ENCODE measurements around the gene MAPKAPK3. TPM values are rescaled to one million over a fixed set of nuclear protein-coding genes. Genes with fewer than 3 reads are reported as not detected.
A peak's percentile ranks its signal among the peaks of the same experiment; 100 is the strongest.

MAPKAPK3 gene
- total and polyA plus RNA-seq, 2 experiments from 2014 or later: 33.2 to 72.1 TPM

GRCh38 chr3:50600841-50601591 lies 15.9 kb upstream of the MAPKAPK3 start:
- H3K4me2 ChIP-seq (ENCODE audit: unreplicated experiment): peak overlapping the region; percentile 94
- H3K4me1 ChIP-seq (ENCODE audit: insufficient read depth): peaks cover 19% of the 10 kb centered on the region
- DNase-seq: peak; percentile 98
- H3K36me3 ChIP-seq (ENCODE audit: low read depth): no peaks in the 10 kb centered on the region
- no peak for TF ChIP-seq EZH2phosphoT487 (IDR thresholded peaks at IDR 0.05; ENCODE audit: insufficient read depth, low read depth)
- no peak for TF ChIP-seq EZH2 (IDR thresholded peaks at IDR 0.05; ENCODE audit: insufficient read depth, poor library complexity, severe bottlenecking)
- in situ Hi-C loops (cut with MboI): no loop called here
- H3K4me3 ChIP-seq: peak overlapping the region; percentile 57
- H3K9me3 ChIP-seq (ENCODE audit: low read depth): no peaks in the 10 kb centered on the region
- WGBS, 2 experiments (ENCODE audit: low coverage in 1 of 2, low lambda C conversion rate in 2 of 2, missing lambda C conversion rate in 2 of 2): 7% methylated on average over 14 of the region's 14 CpGs
- H3K27ac ChIP-seq: peak overlapping the region; percentile 99
- no peaks in the 10 kb centered on the region for H3K27me3 ChIP-seq (replicated peaks; ENCODE audit: insufficient read depth)
- H3F3A ChIP-seq (ENCODE audit: insufficient read depth): peaks cover 12% of the 10 kb centered on the region
- H4K20me1 ChIP-seq (ENCODE audit: insufficient read depth): no peaks in the 10 kb centered on the region
- peak overlapping the region; percentile 76 for H2AFZ ChIP-seq
- H3K9ac ChIP-seq: peak overlapping the region; percentile 96
- no peaks in the 10 kb centered on the region for H3K9me2 ChIP-seq (ENCODE audit: insufficient read depth)
- H3K79me2 ChIP-seq (ENCODE audit: insufficient read depth): no peaks in the 10 kb centered on the region

GRCh38 chr3:50602595-50603191 lies 14.3 kb upstream of the MAPKAPK3 start:
- peak overlapping the region; percentile 99 for H3K27ac ChIP-seq
- peaks cover 12% of the 10 kb centered on the region for H3F3A ChIP-seq (ENCODE audit: insufficient read depth)
- peak overlapping the region; percentile 96 for H3K9ac ChIP-seq
- H2AFZ ChIP-seq: 0 out of 2 replicates have a peak overlapping the region, but pooled peaks have one; percentile 76
- H3K4me3 ChIP-seq: no peak overlapping the region
- H3K9me3 ChIP-seq (ENCODE audit: low read depth): no peaks in the 10 kb centered on the region
- no peak for TF ChIP-seq EZH2 (IDR thresholded peaks at IDR 0.05; ENCODE audit: insufficient read depth, poor library complexity, severe bottlenecking)
- no peak for TF ChIP-seq EZH2phosphoT487 (IDR thresholded peaks at IDR 0.05; ENCODE audit: insufficient read depth, low read depth)
- H3K79me2 ChIP-seq (ENCODE audit: insufficient read depth): no peaks in the 10 kb centered on the region
- in situ Hi-C loops (cut with MboI): no loop called here
- no peak for DNase-seq
- H3K4me2 ChIP-seq (ENCODE audit: unreplicated experiment): no peak overlapping the region
- H3K9me2 ChIP-seq (ENCODE audit: insufficient read depth): no peaks in the 10 kb centered on the region
- H4K20me1 ChIP-seq (ENCODE audit: insufficient read depth): no peaks in the 10 kb centered on the region
- no peaks in the 10 kb centered on the region for H3K27me3 ChIP-seq (replicated peaks; ENCODE audit: insufficient read depth)
- H3K36me3 ChIP-seq (ENCODE audit: low read depth): no peaks in the 10 kb centered on the region
- peaks cover 19% of the 10 kb centered on the region for H3K4me1 ChIP-seq (ENCODE audit: insufficient read depth)
- 74 to 81% methylated on average over 9 of the region's 9 CpGs for WGBS, 2 experiments (ENCODE audit: low coverage in 1 of 2, low lambda C conversion rate in 2 of 2, missing lambda C conversion rate in 2 of 2)

GRCh38 chr3:50603261-50604109 lies 13.5 kb upstream of the MAPKAPK3 start:
- in situ Hi-C loops (cut with MboI): no loop called here
- no peak for DNase-seq
- no peak for TF ChIP-seq EZH2phosphoT487 (IDR thresholded peaks at IDR 0.05; ENCODE audit: insufficient read depth, low read depth)
- TF ChIP-seq EZH2 (IDR thresholded peaks at IDR 0.05; ENCODE audit: insufficient read depth, poor library complexity, severe bottlenecking): no peak
- Histone ChIP-seq H2AFZ (no peak overlapping the region), H3K36me3 (ENCODE audit: low read depth) (no peaks in the 10 kb centered on the region), H3F3A (ENCODE audit: insufficient read depth) (peaks cover 12% of the 10 kb centered on the region), H3K4me3 (no peak overlapping the region), H3K9me3 (ENCODE audit: low read depth) (no peaks in the 10 kb centered on the region), H3K27ac (no peak overlapping the region), H4K20me1 (ENCODE audit: insufficient read depth) (no peaks in the 10 kb centered on the region), H3K4me1 (ENCODE audit: insufficient read depth) (peaks cover 19% of the 10 kb centered on the region), H3K79me2 (ENCODE audit: insufficient read depth) (no peaks in the 10 kb centered on the region), H3K27me3 (replicated peaks; ENCODE audit: insufficient read depth) (no peaks in the 10 kb centered on the region), H3K4me2 (ENCODE audit: unreplicated experiment) (no peak overlapping the region), H3K9ac (no peak overlapping the region), H3K9me2 (ENCODE audit: insufficient read depth) (no peaks in the 10 kb centered on the region)
- 55 to 81% methylated on average over 3 to 4 of the region's 4 CpGs for WGBS, 2 experiments (ENCODE audit: low coverage in 1 of 2, low lambda C conversion rate in 2 of 2, missing lambda C conversion rate in 2 of 2)

GRCh38 chr3:50604110-50604621 lies 12.8 kb upstream of the MAPKAPK3 start:
- in situ Hi-C loops (cut with MboI): no loop called here
- Histone ChIP-seq H3F3A (ENCODE audit: insufficient read depth) (peaks cover 12% of the 10 kb centered on the region), H3K27ac (no peak overlapping the region), H3K79me2 (ENCODE audit: insufficient read depth) (no peaks in the 10 kb centered on the region), H3K4me2 (ENCODE audit: unreplicated experiment) (no peak overlapping the region), H3K36me3 (ENCODE audit: low read depth) (no peaks in the 10 kb centered on the region), H3K9ac (no peak overlapping the region), H3K4me1 (ENCODE audit: insufficient read depth) (peaks cover 19% of the 10 kb centered on the region), H4K20me1 (ENCODE audit: insufficient read depth) (no peaks in the 10 kb centered on the region), H3K4me3 (no peak overlapping the region), H2AFZ (no peak overlapping the region), H3K27me3 (replicated peaks; ENCODE audit: insufficient read depth) (no peaks in the 10 kb centered on the region), H3K9me2 (ENCODE audit: insufficient read depth) (no peaks in the 10 kb centered on the region), H3K9me3 (ENCODE audit: low read depth) (no peaks in the 10 kb centered on the region)
- 64 to 68% methylated on average over 5 of the region's 5 CpGs for WGBS, 2 experiments (ENCODE audit: low coverage in 1 of 2, low lambda C conversion rate in 2 of 2, missing lambda C conversion rate in 2 of 2)
- TF ChIP-seq EZH2phosphoT487 (IDR thresholded peaks at IDR 0.05; ENCODE audit: insufficient read depth, low read depth) (no peak), EZH2 (IDR thresholded peaks at IDR 0.05; ENCODE audit: insufficient read depth, poor library complexity, severe bottlenecking) (no peak)
- DNase-seq: no peak

All from GM23248 (cell line).